BLaER1 treated with 17β-estradiol and CSF1 and Interleukin-3, amounts not matched to agents 10 nM and 100 nM (cell line): ENCODE measurements around the gene SLX4IP.

Source experiments
- H3K27ac ChIP-seq, 11 experiments: shearing (Covaris generic); formaldehyde crosslinking; 2 replicates each; pipeline ENCODE4 v1.8.1; 2022
- H3K27me3 ChIP-seq, 11 experiments: shearing (Covaris generic); formaldehyde crosslinking; 2 replicates each; pipeline ENCODE4 v1.8.1; 2022
- H3K36me3 ChIP-seq, 11 experiments: shearing (Covaris generic); formaldehyde crosslinking; 2 replicates each; pipeline ENCODE4 v1.8.1; 2022
- H3K4me1 ChIP-seq, 10 experiments: shearing (Covaris generic); formaldehyde crosslinking; 2 replicates each; pipeline ENCODE4 v1.8.1; 2022
- H3K4me2 ChIP-seq, 11 experiments: shearing (Covaris generic); formaldehyde crosslinking; 2 replicates each; pipeline ENCODE4 v1.8.1; 2022
- H3K4me3 ChIP-seq, 10 experiments: shearing (Covaris generic); formaldehyde crosslinking; 2 replicates each; pipeline ENCODE4 v1.8.1; 2022
- H3K9ac ChIP-seq, 11 experiments: shearing (Covaris generic); formaldehyde crosslinking; 2 replicates each; pipeline ENCODE4 v1.8.1; 2022
- H3K9me3 ChIP-seq, 11 experiments: shearing (Covaris generic); formaldehyde crosslinking; replicated peaks in 1 of 11; 2 replicates each; pipeline ENCODE4 v1.8.1; 2022
- H4K20me1 ChIP-seq, 11 experiments: shearing (Covaris generic); formaldehyde crosslinking; 2 replicates each; pipeline ENCODE4 v1.8.1; 2022
- Cebpa-rat ChIP-seq, 11 experiments: shearing (Covaris generic); IDR thresholded peaks; 2 replicates each; pipeline ENCODE4 v1.8.1; 2022

SLX4IP gene

DNA sequence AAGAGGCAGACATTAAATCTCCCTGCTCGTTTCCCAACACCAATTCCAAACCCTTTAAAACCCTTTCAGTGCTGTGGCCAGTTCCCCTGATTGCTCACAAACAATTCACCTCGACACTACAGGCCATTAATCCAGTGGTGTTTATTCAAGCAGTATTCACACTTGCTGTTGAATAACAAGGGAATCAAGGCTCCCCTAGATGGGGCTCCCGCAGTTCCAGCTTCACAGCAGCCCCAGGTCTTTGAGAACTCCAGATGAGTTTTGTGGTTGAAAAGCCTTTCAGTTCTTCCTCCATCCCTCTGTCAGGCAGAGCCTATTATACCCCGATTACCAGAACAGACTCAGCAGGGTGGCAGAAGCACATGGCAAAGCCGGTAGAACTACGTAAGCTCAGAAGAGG, 202.5 kb downstream of the SLX4IP start:
- H4K20me1 ChIP-seq = peaks cover 0 to 15% (median 0%) of the 10 kb centered on the region in 11 experiments; a peak in 2 of 22 replicates
- peaks cover 0 to 58% (median 45%) of the 10 kb centered on the region in 11 experiments; a peak in 20 of 22 replicates for H3K36me3 ChIP-seq
- H3K9me3 ChIP-seq = no peaks in the 10 kb centered on the region
- no peak overlapping the region for H3K27ac ChIP-seq
- no peak overlapping the region for H3K4me3 ChIP-seq
- TF ChIP-seq Cebpa-rat (IDR thresholded peaks at IDR 0.05) = no peak
- H3K4me1 ChIP-seq = peaks cover 23 to 39% (median 34%) of the 10 kb centered on the region in 10 experiments
- peaks cover 0 to 20% (median 0%) of the 10 kb centered on the region in 11 experiments; a peak in 4 of 22 replicates for H3K27me3 ChIP-seq
- no peak overlapping the region for H3K9ac ChIP-seq
- H3K4me2 ChIP-seq = no peak overlapping the region

DNA sequence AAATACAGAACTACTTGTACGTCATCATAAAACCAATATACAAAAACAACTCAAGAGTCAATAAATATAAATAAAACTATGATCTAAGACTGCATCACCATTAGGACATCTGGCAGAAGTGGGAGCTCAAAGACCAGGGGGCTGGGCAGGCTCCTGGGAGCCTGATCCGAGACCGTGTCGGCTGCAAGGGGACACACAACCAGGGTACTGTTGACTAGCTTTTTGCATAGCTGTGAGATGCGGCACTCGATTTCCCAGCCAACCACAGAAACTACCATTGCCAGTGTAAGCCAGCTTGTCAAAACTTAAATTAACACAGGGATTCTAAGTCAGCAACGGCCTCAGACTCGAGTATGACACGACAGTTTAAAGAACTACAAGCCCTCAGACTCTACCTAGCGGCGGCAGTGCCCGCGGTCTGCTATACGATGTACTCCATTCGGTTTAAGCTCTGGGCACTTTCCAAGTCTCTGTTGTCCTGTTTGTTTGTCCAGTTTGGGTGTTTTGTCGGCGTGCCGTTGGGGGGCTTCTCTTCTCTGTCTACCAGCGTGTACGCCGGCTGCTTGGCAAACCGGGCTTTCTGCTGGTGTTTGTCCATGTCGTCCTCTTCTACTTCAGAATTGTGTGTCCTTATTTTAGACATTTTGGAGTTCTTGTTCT, 204.1 kb downstream of the SLX4IP start:
- H4K20me1 ChIP-seq = peaks cover 0 to 21% (median 0%) of the 10 kb centered on the region in 11 experiments; a peak in 2 of 22 replicates
- no peak overlapping the region for H3K4me2 ChIP-seq
- H3K9me3 ChIP-seq = no peaks in the 10 kb centered on the region
- TF ChIP-seq Cebpa-rat (IDR thresholded peaks at IDR 0.05) = no peak
- peaks cover 0 to 7% (median 0%) of the 10 kb centered on the region in 11 experiments; a peak in 4 of 22 replicates for H3K27me3 ChIP-seq
- H3K4me1 ChIP-seq = peaks cover 16 to 41% (median 38%) of the 10 kb centered on the region in 10 experiments
- no peak overlapping the region for H3K4me3 ChIP-seq
- no peak overlapping the region for H3K9ac ChIP-seq
- no peak overlapping the region for H3K27ac ChIP-seq
- peaks cover 0 to 69% (median 45%) of the 10 kb centered on the region in 11 experiments; a peak in 20 of 22 replicates for H3K36me3 ChIP-seq

DNA sequence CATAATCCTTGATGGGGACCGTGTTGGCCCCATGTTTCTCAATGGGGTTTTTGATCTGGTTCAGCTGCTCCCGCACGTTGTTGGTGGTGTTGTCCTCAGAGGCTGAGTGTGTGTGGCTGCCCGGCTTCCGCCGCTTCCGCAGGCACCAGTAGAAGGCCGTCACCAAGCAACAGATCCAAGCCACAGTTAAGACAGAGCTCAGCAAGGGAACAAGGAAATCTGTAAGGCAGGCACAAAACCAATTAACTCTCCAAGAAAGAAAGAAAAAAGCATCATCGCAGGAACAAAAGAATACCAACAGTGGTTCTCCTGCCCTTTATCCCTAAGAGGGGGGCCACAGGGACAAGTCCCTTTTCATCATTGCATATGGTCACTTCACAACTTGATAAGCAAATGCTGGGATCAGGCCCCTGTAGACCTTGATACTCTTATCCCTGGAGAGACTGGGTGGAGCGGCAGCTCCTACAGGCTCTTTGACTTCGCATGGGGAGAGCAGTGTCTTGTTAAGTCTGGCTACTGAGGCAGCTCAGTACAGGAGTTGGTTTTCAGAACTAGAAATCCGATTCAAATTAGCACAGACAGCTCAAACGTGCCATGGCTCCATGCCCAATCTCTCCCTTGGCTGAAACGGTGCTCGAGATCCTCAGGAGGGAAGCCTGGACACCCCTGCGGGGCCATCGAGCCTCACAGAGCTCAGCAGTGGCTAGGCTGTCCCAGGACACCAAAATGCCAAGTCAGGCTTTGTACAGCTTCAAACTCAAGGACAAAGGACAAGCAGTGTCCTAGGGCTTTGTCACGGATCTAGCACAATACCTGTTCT, 204.8 kb downstream of the SLX4IP start:
- TF ChIP-seq Cebpa-rat (IDR thresholded peaks at IDR 0.05) = no peak
- no peak overlapping the region for H3K4me2 ChIP-seq
- H3K27me3 ChIP-seq = peaks cover 0 to under 1% (median 0%) of the 10 kb centered on the region in 11 experiments; a peak in 1 of 22 replicates
- peaks cover 0 to 24% (median 0%) of the 10 kb centered on the region in 11 experiments; a peak in 1 of 22 replicates for H4K20me1 ChIP-seq
- H3K27ac ChIP-seq = no peak overlapping the region
- H3K9ac ChIP-seq = no peak overlapping the region
- H3K36me3 ChIP-seq = peaks cover 0 to 76% (median 51%) of the 10 kb centered on the region in 11 experiments; a peak in 20 of 22 replicates
- H3K9me3 ChIP-seq = no peaks in the 10 kb centered on the region
- H3K4me1 ChIP-seq = peaks cover 9 to 41% (median 36%) of the 10 kb centered on the region in 10 experiments
- H3K4me3 ChIP-seq = no peak overlapping the region

DNA sequence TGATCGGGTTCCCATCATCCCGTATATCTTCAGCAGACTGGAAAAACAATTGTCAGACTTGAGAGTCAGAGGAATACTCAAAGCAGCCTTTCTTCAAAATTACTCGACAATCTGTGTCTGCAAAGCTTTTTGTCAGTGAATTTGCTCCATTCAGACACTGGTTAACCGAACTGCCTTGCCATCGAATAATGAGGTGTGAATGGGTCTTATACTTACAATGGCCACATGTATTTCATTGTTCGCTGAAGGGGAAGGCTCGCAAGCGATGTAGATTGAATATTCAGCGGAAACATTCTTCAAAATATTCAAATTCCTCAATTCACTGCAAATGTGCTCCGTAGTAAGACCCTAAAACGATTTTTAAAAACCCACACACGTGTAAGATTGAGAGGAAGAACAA, 205.8 kb downstream of the SLX4IP start:
- Histone ChIP-seq H3K36me3 (peaks cover 0 to 86% (median 55%) of the 10 kb centered on the region in 11 experiments; a peak in 20 of 22 replicates), H3K27me3 (no peaks in the 10 kb centered on the region), H3K4me1 (peaks cover 0 to 31% (median 26%) of the 10 kb centered on the region in 10 experiments; a peak in 17 of 20 replicates), H3K9ac (no peak overlapping the region), H3K4me3 (no peak overlapping the region), H4K20me1 (peaks cover 0 to 26% (median 0%) of the 10 kb centered on the region in 11 experiments; a peak in 1 of 22 replicates), H3K4me2 (no peak overlapping the region), H3K9me3 (no peaks in the 10 kb centered on the region), H3K27ac (no peak overlapping the region)
- no peak for TF ChIP-seq Cebpa-rat (IDR thresholded peaks at IDR 0.05)

DNA sequence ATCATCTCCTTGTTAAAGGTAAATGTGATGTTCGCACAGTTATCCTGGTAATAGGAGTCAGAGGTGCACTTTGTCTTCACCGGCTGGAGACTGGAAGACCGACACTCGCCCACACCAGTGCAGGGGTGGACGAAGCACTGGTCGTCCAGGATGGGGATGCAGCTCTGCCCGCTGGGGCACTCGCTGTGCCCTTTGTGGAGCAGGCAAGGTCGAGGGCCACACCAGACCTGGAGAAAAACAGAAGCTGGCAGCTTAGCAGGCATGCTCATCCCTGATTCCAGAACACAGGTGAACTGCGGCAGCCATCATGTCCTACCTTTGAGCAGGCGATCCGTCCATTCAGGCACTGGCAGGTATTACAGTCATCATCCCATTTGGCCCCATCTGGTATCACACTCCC, 206.4 kb downstream of the SLX4IP start:
- Histone ChIP-seq H3K36me3 (peaks cover 0 to 92% (median 56%) of the 10 kb centered on the region in 11 experiments; a peak in 20 of 22 replicates), H3K9me3 (no peaks in the 10 kb centered on the region), H3K9ac (no peak overlapping the region)

DNA sequence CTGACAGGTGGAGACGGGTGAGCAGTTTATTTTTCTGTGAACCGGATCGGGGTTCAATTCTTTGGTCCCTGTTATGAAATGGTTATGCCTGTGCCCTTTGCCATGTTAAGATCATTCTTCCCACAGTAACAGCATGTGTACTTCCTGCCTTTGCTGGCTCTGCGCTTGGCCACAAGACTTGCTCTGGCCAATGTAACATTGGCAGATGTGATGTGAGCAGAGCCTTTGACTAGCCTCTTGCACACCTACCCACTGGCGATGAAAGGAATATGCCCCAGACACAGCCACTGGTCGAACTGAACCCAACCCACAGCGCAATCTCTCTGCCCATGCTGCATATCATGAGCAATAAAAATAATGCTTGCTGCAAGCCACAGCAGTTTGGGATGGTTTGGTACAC, 206.8 kb downstream of the SLX4IP start:
- H3K27ac ChIP-seq = no peak overlapping the region
- H3K9me3 ChIP-seq = no peaks in the 10 kb centered on the region
- no peaks in the 10 kb centered on the region for H3K27me3 ChIP-seq
- no peak overlapping the region for H3K4me3 ChIP-seq
- no peak overlapping the region for H3K9ac ChIP-seq
- no peak for TF ChIP-seq Cebpa-rat (IDR thresholded peaks at IDR 0.05)
- peaks cover 0 to 28% (median 0%) of the 10 kb centered on the region in 11 experiments; a peak in 1 of 22 replicates for H4K20me1 ChIP-seq
- peaks cover 0 to 28% (median 23%) of the 10 kb centered on the region in 10 experiments; a peak in 16 of 20 replicates for H3K4me1 ChIP-seq
- H3K4me2 ChIP-seq = no peak overlapping the region
- H3K36me3 ChIP-seq = peaks cover 0 to 96% (median 60%) of the 10 kb centered on the region in 11 experiments; a peak in 20 of 22 replicates

More for the DNA sequence above, 206.4 kb downstream of the SLX4IP start:
- peaks cover 0 to 26% (median 0%) of the 10 kb centered on the region in 11 experiments; a peak in 1 of 22 replicates for H4K20me1 ChIP-seq
- no peak overlapping the region for H3K27ac ChIP-seq
- TF ChIP-seq Cebpa-rat (IDR thresholded peaks at IDR 0.05) = no peak
- no peaks in the 10 kb centered on the region for H3K27me3 ChIP-seq
- H3K4me2 ChIP-seq = no peak overlapping the region
- no peak overlapping the region for H3K4me3 ChIP-seq
- H3K4me1 ChIP-seq = peaks cover 0 to 28% (median 23%) of the 10 kb centered on the region in 10 experiments; a peak in 16 of 20 replicates

DNA sequence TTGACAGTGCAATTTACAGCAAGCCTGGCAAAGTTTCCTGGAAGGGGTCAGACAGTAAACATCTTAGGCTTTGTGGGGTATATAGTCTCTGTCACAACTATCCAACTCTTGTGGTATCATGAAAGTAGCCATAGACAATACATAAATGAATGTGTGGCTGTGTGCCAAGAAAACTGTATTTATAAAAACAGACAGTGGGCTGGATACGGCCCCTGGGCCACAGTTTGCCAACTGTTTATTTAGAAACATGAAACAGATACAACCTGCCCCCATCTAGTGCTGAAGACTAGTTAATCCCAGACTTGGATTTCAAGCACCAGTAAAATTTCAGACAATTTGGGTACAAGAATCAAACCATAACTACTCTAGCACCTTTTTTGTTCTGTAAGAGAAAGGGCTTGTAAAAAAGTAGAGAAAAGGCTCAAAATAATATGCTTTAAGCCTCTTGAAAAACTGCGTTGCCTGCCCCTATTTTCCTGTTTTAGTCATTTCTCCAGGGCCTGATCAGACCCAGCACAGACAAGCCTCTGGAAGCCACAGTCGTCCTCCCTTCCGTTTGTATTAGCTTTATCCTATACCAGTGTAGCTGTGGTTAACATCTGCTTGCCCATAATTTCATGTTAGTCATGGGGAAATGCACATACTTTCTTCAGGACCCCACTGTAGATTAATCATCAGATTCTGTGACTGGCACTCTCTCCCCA, 207.9 kb downstream of the SLX4IP start:
- H3K27me3 ChIP-seq = peaks cover 0 to 8% (median 0%) of the 10 kb centered on the region in 11 experiments; a peak in 5 of 22 replicates
- TF ChIP-seq Cebpa-rat (IDR thresholded peaks at IDR 0.05) = no peak
- H4K20me1 ChIP-seq = peaks cover 0 to 36% (median 0%) of the 10 kb centered on the region in 11 experiments; a peak in 3 of 22 replicates
- H3K36me3 ChIP-seq = peaks cover 0 to 96% (median 60%) of the 10 kb centered on the region in 11 experiments; a peak in 20 of 22 replicates
- no peak overlapping the region for H3K9ac ChIP-seq
- H3K4me1 ChIP-seq = peaks cover 0 to 31% (median 24%) of the 10 kb centered on the region in 10 experiments; a peak in 16 of 20 replicates
- H3K4me3 ChIP-seq = no peak overlapping the region
- H3K4me2 ChIP-seq = peak overlapping the region in 9 of 11 experiments; percentile 24 to 66 (median 58); a peak in 17 of 22 replicates
- H3K27ac ChIP-seq = no peak overlapping the region; a peak in 1 of 22 replicates
- H3K9me3 ChIP-seq = no peaks in the 10 kb centered on the region

DNA sequence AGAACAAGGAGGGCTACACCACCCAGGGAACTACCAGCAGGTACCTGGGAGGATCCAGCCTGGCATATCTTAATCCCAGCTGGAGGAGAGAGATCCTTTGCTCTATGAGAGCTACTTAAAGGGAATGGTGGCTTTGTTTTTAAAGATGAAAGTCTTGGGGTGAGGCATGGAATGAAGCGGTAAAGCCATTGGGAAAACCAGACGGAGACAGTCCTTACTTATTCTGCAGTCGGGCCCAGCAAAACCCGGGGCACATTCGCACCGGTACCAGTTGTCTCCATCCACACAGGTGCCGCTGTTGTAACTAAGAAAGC, 208.4 kb downstream of the SLX4IP start:
- H3K4me2 ChIP-seq = peak overlapping the region in 9 of 11 experiments; percentile 24 to 66 (median 58); a peak in 17 of 22 replicates
- H3K4me1 ChIP-seq = peaks cover 0 to 36% (median 29%) of the 10 kb centered on the region in 10 experiments; a peak in 16 of 20 replicates
- H4K20me1 ChIP-seq = peaks cover 0 to 41% (median 0%) of the 10 kb centered on the region in 11 experiments; a peak in 4 of 22 replicates
- no peak overlapping the region for H3K9ac ChIP-seq
- H3K9me3 ChIP-seq = no peaks in the 10 kb centered on the region
- H3K27ac ChIP-seq = no peak overlapping the region
- no peak for TF ChIP-seq Cebpa-rat (IDR thresholded peaks at IDR 0.05)
- H3K4me3 ChIP-seq = no peak overlapping the region
- peaks cover 0 to 11% (median 4%) of the 10 kb centered on the region in 11 experiments; a peak in 5 of 22 replicates for H3K27me3 ChIP-seq
- peaks cover 0 to 96% (median 64%) of the 10 kb centered on the region in 11 experiments; a peak in 20 of 22 replicates for H3K36me3 ChIP-seq
